ENCODE results near the gene CXCL8.

GRCh38 chr4:73780834-73781233 lies 40.5 kb downstream of the CXCL8 start:
- TF ChIP-seq CTCF (conservative IDR thresholded peaks at IDR 0.05) (no peak), ZFX (IDR thresholded peaks at IDR 0.05) (no peak)
